Lower leg skin (tissue), 4 donors: ENCODE measurements around the gene SETMAR. TPM values are rescaled to one million over a fixed set of nuclear protein-coding genes. Genes with fewer than 3 reads are reported as not detected.

Source experiments
- DNase-seq, 2 donors: peaks; one replicate each; pipeline ENCODE4 v3.0.0-alpha.2; 2019; ENCODE audit warnings: low spot score in 2 of 2
- H3K4me3 ChIP-seq: fragments of 200-600 bp; sonication (generic); 2 replicates; pipeline ENCODE4 v1.5.1; 2017; ENCODE audit warnings: mild to moderate bottlenecking, low read depth; ENCODE audit not compliant: poor library complexity, severe bottlenecking
- POLR2A ChIP-seq, 2 donors: fragments of 450-650 bp; IDR thresholded peaks; one replicate each; pipeline ENCODE4 v1.6.1; 2016 to 2017; ENCODE audit warnings: antibody characterized with exemption in 2 of 2, mild to moderate bottlenecking in 1 of 2, moderate library complexity in 1 of 2
- WGBS, 2 donors: methylation state at CpG; one replicate each; pipeline ENCODE4 v1.1.5; 2018; 5-methylcytosine and 5-hydroxymethylcytosine counted together
- intact Hi-C: fragments of 100-400 bp; cut with DNase I; formaldehyde crosslinking; loops from one replicate; pipeline ENCODE4 v1.15.0; 2023; ENCODE audit warnings: low total_unique reads
- total RNA-seq, 4 donors: library from RNA; depleted of rRNA; stranded (reverse); fragments of >200 nt; gene quantifications; one replicate each; pipeline ENCODE4 v1.1.0, GENCODE V29; 2016
- TF ChIP-seq, protein P1 (sequence below), 3 donors: fragments of 450-650 bp; IDR thresholded peaks; one replicate each; pipeline ENCODE4 v1.5.1; 2016; ENCODE audit warnings: antibody characterized with exemption in 3 of 3, mild to moderate bottlenecking in 3 of 3, moderate library complexity in 2 of 3

The SETMAR gene
- total RNA-seq, 4 donors from 2014 or later, result 19.9 to 29.8 (median 27.6) TPM

DNA sequence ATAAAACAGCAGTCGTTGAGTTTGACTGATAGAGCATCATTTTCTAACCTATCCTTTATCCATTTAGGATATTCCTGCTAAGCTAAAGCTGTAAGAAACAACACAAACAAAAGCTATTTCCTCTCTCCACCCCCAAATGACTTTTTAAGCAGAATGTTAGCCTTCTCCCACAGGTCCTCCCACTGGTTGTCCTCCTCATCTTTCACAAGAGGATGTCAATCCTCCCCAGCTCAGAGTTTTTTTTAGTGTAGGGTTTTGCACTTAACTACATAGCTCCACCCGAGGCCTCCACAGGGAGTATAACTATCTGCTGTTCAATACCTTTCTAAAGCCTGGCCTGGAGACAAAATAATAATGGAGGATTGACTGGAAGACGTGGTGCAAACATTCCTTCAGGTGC, 7.8 kb downstream of the SETMAR start:
- no peak overlapping the region for H3K4me3 ChIP-seq
- intact Hi-C loops, result no loop called here
- no peak for TF ChIP-seq POLR2A (IDR thresholded peaks at IDR 0.05)
- TF ChIP-seq, protein P1, sequence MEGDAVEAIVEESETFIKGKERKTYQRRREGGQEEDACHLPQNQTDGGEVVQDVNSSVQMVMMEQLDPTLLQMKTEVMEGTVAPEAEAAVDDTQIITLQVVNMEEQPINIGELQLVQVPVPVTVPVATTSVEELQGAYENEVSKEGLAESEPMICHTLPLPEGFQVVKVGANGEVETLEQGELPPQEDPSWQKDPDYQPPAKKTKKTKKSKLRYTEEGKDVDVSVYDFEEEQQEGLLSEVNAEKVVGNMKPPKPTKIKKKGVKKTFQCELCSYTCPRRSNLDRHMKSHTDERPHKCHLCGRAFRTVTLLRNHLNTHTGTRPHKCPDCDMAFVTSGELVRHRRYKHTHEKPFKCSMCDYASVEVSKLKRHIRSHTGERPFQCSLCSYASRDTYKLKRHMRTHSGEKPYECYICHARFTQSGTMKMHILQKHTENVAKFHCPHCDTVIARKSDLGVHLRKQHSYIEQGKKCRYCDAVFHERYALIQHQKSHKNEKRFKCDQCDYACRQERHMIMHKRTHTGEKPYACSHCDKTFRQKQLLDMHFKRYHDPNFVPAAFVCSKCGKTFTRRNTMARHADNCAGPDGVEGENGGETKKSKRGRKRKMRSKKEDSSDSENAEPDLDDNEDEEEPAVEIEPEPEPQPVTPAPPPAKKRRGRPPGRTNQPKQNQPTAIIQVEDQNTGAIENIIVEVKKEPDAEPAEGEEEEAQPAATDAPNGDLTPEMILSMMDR (IDR thresholded peaks at IDR 0.05), result no peak
- 51 to 57% methylated on average over 3 of the region's 3 CpGs for WGBS, 2 donors
- no peak for DNase-seq

DNA sequence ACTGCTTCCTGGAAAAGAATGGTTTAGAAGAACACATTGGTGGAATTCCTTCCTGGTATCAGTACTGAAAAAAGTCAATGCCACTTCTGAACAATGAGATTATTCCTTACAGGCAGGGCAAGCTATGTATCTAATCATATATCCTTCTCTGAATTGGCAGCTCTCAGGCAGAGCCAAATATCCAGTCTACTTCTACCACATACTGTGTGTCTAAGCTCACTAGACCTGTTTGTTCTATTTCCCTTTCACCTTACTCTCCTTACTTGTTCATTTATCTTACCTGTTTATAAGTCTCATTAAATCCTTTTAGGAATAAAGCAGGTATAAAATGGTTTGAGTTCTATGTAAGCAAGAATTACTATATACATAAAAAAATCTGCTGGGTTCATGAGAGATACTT, 8.3 kb downstream of the SETMAR start:
- no peak overlapping the region for H3K4me3 ChIP-seq
- TF ChIP-seq, protein P1 (IDR thresholded peaks at IDR 0.05), result no peak
- TF ChIP-seq POLR2A (IDR thresholded peaks at IDR 0.05), result no peak
- no peak for DNase-seq
- intact Hi-C loops, result no loop called here

GRCh38 chr3:4313606-4314293, 10.6 kb downstream of the SETMAR start:
- TF ChIP-seq, protein P1 (IDR thresholded peaks at IDR 0.05), result no peak
- TF ChIP-seq POLR2A (IDR thresholded peaks at IDR 0.05), result no peak
- intact Hi-C loops, result no loop called here
- WGBS, 2 donors, result 89 to 91% methylated on average over 4 of the region's 4 CpGs
- no peak overlapping the region for H3K4me3 ChIP-seq
- no peak for DNase-seq

DNA sequence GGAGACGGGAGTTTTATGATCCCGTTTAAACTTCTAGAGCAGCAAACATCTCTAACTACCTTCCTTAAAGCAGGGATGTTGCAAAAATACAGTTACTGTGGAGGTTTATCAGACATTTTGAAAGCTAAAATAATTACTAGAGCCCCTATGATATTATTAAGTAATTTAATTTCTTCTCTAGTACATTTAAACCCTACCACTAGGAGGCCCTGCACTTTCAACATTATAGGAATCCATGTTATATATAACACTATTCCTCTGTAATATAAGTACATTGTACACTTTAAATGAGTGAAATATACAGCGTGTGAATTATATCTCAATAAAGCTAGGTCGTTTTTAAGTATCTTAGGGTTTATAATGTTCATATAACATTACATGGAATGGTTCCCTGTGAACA, 11.5 kb downstream of the SETMAR start:
- 76 to 77% methylated on average over 4 of the region's 4 CpGs for WGBS, 2 donors
- TF ChIP-seq, protein P1 (IDR thresholded peaks at IDR 0.05), result no peak
- no peak for TF ChIP-seq POLR2A (IDR thresholded peaks at IDR 0.05)
- no peak for DNase-seq
- H3K4me3 ChIP-seq, result no peak overlapping the region
- intact Hi-C loops, result no loop called here

DNA sequence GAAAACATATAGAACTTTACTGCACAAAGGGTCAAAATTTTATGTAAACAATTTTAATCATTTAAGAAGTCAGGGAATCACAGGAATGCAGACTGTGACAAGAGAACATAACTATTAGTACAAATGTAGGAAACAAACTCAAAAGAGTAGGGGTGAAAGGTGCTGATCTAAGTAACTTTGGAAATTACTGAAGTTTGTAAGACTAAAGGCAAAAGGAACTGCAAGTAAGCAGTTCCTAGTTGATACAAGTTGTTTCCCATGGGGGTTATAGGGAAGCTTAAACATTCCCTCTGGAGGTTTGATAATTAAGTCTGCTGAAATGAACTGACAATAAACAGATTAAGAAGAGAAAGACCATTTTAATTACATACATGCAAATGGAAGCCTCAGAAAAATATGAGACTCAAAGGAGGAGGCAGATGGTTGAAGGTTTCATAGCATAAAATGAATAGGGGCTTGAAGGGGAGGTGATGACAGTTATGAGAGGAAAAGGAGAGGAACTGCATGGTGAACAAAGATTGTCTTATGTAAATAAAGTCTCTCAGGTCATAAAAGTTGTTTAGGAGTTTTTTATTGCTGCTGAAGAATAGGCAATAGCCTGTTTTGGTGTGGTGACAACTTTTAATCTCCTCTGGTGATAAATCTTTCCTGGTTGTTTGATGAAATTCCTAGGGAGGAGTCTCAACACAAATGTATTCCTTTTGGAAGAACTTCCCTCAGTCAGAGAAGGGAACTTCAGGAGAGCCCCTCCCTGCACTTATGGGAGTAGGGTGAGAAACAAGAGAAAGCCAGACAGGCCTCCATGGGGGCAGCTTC, 17.1 kb downstream of the SETMAR start:
- H3K4me3 ChIP-seq, result no peak overlapping the region
- TF ChIP-seq POLR2A (IDR thresholded peaks at IDR 0.05), result no peak
- TF ChIP-seq, protein P1 (IDR thresholded peaks at IDR 0.05), result no peak
- intact Hi-C loops, result no loop called here
- no peak for DNase-seq
